Effector memory CD4-positive, alpha-beta T cell (primary cell): ENCODE results near the gene NGFR.

Source experiments
- DNase-seq, 3 donors: peaks; one replicate each; pipeline ENCODE4 v3.0.0-alpha.2; 2020
- H3K27ac ChIP-seq: 2 replicates; pipeline ENCODE4 v1.7.0; 2013; ENCODE audit warnings: mild to moderate bottlenecking, low read length, moderate library complexity; ENCODE audit not compliant: insufficient read depth, poor library complexity, severe bottlenecking
- H3K27me3 ChIP-seq: replicated peaks from 2 replicates; pipeline ENCODE4 v1.7.0; 2013; ENCODE audit warnings: mild to moderate bottlenecking, low read length; ENCODE audit not compliant: insufficient read depth, control insufficient read depth, poor library complexity, severe bottlenecking
- H3K36me3 ChIP-seq: 2 replicates; pipeline ENCODE4 v1.7.0; 2013; ENCODE audit warnings: mild to moderate bottlenecking, low read length, moderate library complexity; ENCODE audit not compliant: control insufficient read depth, insufficient read depth
- H3K4me1 ChIP-seq: 2 replicates; pipeline ENCODE4 v1.7.0; 2013; ENCODE audit warnings: low read length, mild to moderate bottlenecking; ENCODE audit not compliant: control insufficient read depth, insufficient read depth, poor library complexity, severe bottlenecking
- H3K4me3 ChIP-seq: 2 replicates; pipeline ENCODE4 v1.7.0; 2013; ENCODE audit warnings: low read length, low read depth, mild to moderate bottlenecking; ENCODE audit not compliant: insufficient read depth, poor library complexity, severe bottlenecking
- H3K9me3 ChIP-seq: 2 replicates; pipeline ENCODE4 v1.7.0; 2013; ENCODE audit warnings: mild to moderate bottlenecking, low read length, moderate library complexity; ENCODE audit not compliant: control insufficient read depth

The NGFR gene

GRCh38 chr17:49523196-49523595 lies 28.1 kb downstream of the NGFR start:
- peaks cover 4% of the 10 kb centered on the region for H3K4me1 ChIP-seq
- no peak overlapping the region for H3K27ac ChIP-seq
- no peak overlapping the region for H3K4me3 ChIP-seq
- no peaks in the 10 kb centered on the region for H3K27me3 ChIP-seq
- H3K9me3 ChIP-seq: no peaks in the 10 kb centered on the region
- no peaks in the 10 kb centered on the region for H3K36me3 ChIP-seq
- no peak for DNase-seq

- Histone ChIP-seq H3K36me3 (no peaks in the 10 kb centered on the region), H3K4me1 (peaks cover 4% of the 10 kb centered on the region), H3K27ac (no peak overlapping the region), H3K9me3 (no peaks in the 10 kb centered on the region), H3K27me3 (no peaks in the 10 kb centered on the region), H3K4me3 (no peak overlapping the region)
- peak in 1 of 3 donors; percentile 25 for DNase-seq
Measured at GRCh38 chr17:49523706-49524472, 28.8 kb downstream of the NGFR start.

- H3K9me3 ChIP-seq: no peaks in the 10 kb centered on the region
- H3K27ac ChIP-seq: no peak overlapping the region
- no peak overlapping the region for H3K4me3 ChIP-seq
- no peaks in the 10 kb centered on the region for H3K36me3 ChIP-seq
- H3K4me1 ChIP-seq: peaks cover 4% of the 10 kb centered on the region
- H3K27me3 ChIP-seq: no peaks in the 10 kb centered on the region
- DNase-seq: no peak
Measured at GRCh38 chr17:49524473-49525359, 29.6 kb downstream of the NGFR start.

- Histone ChIP-seq H3K36me3 (no peaks in the 10 kb centered on the region), H3K9me3 (no peaks in the 10 kb centered on the region), H3K4me1 (peaks cover 4% of the 10 kb centered on the region), H3K27me3 (no peaks in the 10 kb centered on the region), H3K27ac (no peak overlapping the region), H3K4me3 (no peak overlapping the region)
- no peak for DNase-seq
Measured at GRCh38 chr17:49525831-49526741, 31.0 kb downstream of the NGFR start.

GRCh38 chr17:49527927-49528651 lies 33.0 kb downstream of the NGFR start:
- Histone ChIP-seq H3K4me3 (no peak overlapping the region), H3K4me1 (peaks cover 4% of the 10 kb centered on the region), H3K27ac (no peak overlapping the region), H3K9me3 (no peaks in the 10 kb centered on the region), H3K27me3 (no peaks in the 10 kb centered on the region), H3K36me3 (no peaks in the 10 kb centered on the region)
- no peak for DNase-seq

GRCh38 chr17:49528966-49529365 lies 33.9 kb downstream of the NGFR start:
- no peak overlapping the region for H3K4me3 ChIP-seq
- H3K9me3 ChIP-seq: no peaks in the 10 kb centered on the region
- no peak overlapping the region for H3K27ac ChIP-seq
- H3K36me3 ChIP-seq: no peaks in the 10 kb centered on the region
- no peaks in the 10 kb centered on the region for H3K4me1 ChIP-seq
- no peaks in the 10 kb centered on the region for H3K27me3 ChIP-seq
- DNase-seq: no peak

- Histone ChIP-seq H3K4me3 (no peak overlapping the region), H3K27me3 (no peaks in the 10 kb centered on the region), H3K36me3 (no peaks in the 10 kb centered on the region), H3K27ac (no peak overlapping the region), H3K9me3 (no peaks in the 10 kb centered on the region), H3K4me1 (no peaks in the 10 kb centered on the region)
- DNase-seq: no peak
Measured at GRCh38 chr17:49530118-49530517, 35.0 kb downstream of the NGFR start.

- no peaks in the 10 kb centered on the region for H3K27me3 ChIP-seq
- H3K27ac ChIP-seq: no peak overlapping the region
- H3K4me1 ChIP-seq: no peaks in the 10 kb centered on the region
- H3K9me3 ChIP-seq: no peaks in the 10 kb centered on the region
- H3K36me3 ChIP-seq: no peaks in the 10 kb centered on the region
- H3K4me3 ChIP-seq: no peak overlapping the region
- no peak for DNase-seq
Measured at GRCh38 chr17:49543860-49544259, 48.8 kb downstream of the NGFR start.

- Histone ChIP-seq H3K27me3 (no peaks in the 10 kb centered on the region), H3K9me3 (no peaks in the 10 kb centered on the region)
Measured at GRCh38 chr17:49545007-49545660, 50.0 kb downstream of the NGFR start.

More at GRCh38 chr17:49545007-49545660, 50.0 kb downstream of the NGFR start:
- H3K4me3 ChIP-seq: no peak overlapping the region
- no peaks in the 10 kb centered on the region for H3K36me3 ChIP-seq
- H3K4me1 ChIP-seq: no peaks in the 10 kb centered on the region
- DNase-seq: no peak
- H3K27ac ChIP-seq: no peak overlapping the region
